GM12878 (cell line): ENCODE data around the gene SRPRB. TPM values are rescaled to one million over a fixed set of nuclear protein-coding genes. Genes with fewer than 3 reads are reported as not detected.

Experiments
- ATAC-seq: fragments of 200-7000 bp; cut with Tn5 transposase; 3 replicates; pipeline ENCODE4 v1.9.1; 2020; ENCODE audit warnings: mild to moderate bottlenecking, moderate library complexity
- BruUV-seq: library from RNA; stranded (reverse); fragments of 400-500 nt; replicated peaks from 2 replicates; lab custom pipeline; 2021; lab: Mats Ljungman, UMichigan
- CTCF ChIA-PET: fragments of 300-600 bp; sonication (Branson Sonifier 250); formaldehyde crosslinking; extraction: SDS; loops from one replicate; lab custom pipeline; 2021; ENCODE audit warnings: inconsistent platforms; lab: Yijun Ruan, JAX
- POLR2A ChIA-PET: fragments of 350-600 bp; formaldehyde crosslinking; extraction: SDS; loops from one replicate; lab custom pipeline; 2021; ENCODE audit warnings: inconsistent platforms; lab: Charles Lee
- RAD21 ChIA-PET: fragments of 300-600 bp; sonication (Branson Sonifier 250); formaldehyde crosslinking; loops from one replicate; lab custom pipeline; 2023; ENCODE audit warnings: antibody characterized with exemption; ENCODE audit not compliant: unreplicated experiment; lab: Charles Lee
- SMC1A ChIA-PET: fragments of 300-600 bp; sonication (Branson Sonifier 250); formaldehyde crosslinking; loops from one replicate; lab custom pipeline; 2023; ENCODE audit not compliant: unreplicated experiment, uncharacterized antibody; lab: Charles Lee
- DNase-seq: peaks from one replicate; pipeline ENCODE4 v3.0.0-alpha.2; 2011; ENCODE audit warnings: low read depth, low spot score
- FAIRE-seq: peaks from 3 replicates; lab custom pipeline; 2011; peaks lifted over from hg19 to GRCh38; lab: Jason Lieb, UNC
- H2AFZ ChIP-seq: 2 replicates; pipeline ENCODE4 v1.6.0; 2011; ENCODE audit warnings: low read depth, low read length, control low read depth; ENCODE audit not compliant: control insufficient read depth
- H3K27ac ChIP-seq: 2 replicates; pipeline ENCODE4 v1.5.1; 2011; ENCODE audit warnings: control low read depth; ENCODE audit not compliant: control insufficient read depth, insufficient read depth
- H3K27me3 ChIP-seq, 2 experiments: replicated peaks in 1 of 2; 2 replicates each; pipeline versions ENCODE4 v1.6.0 to v1.6.1; 2011; ENCODE audit warnings: low read length in 1 of 2; ENCODE audit not compliant: control insufficient read depth in 2 of 2, insufficient read depth in 2 of 2
- H3K36me3 ChIP-seq, 2 experiments: 2 replicates each; pipeline ENCODE4 v1.5.1; 2011; ENCODE audit warnings: low read length in 1 of 2; ENCODE audit not compliant: control insufficient read depth in 2 of 2, insufficient read depth in 2 of 2
- H3K4me1 ChIP-seq: 2 replicates; pipeline ENCODE4 v1.6.1; 2011; ENCODE audit warnings: mild to moderate bottlenecking, low read length, moderate library complexity, mixed read lengths; ENCODE audit not compliant: control insufficient read depth, insufficient read depth
- H3K4me2 ChIP-seq: 2 replicates; pipeline ENCODE4 v1.6.0; 2011; ENCODE audit warnings: control low read depth; ENCODE audit not compliant: control insufficient read depth, insufficient read depth
- H3K4me3 ChIP-seq: fragments of 200-600 bp; sonication (generic); 2 replicates; pipeline ENCODE4 v1.5.1; 2016
- H3K79me2 ChIP-seq: 2 replicates; pipeline ENCODE4 v1.6.0; 2011; ENCODE audit warnings: low read length; ENCODE audit not compliant: control insufficient read depth, insufficient read depth
- H3K9ac ChIP-seq: 2 replicates; pipeline ENCODE4 v1.8.0; 2011; ENCODE audit warnings: low read length, control low read depth, mixed read lengths; ENCODE audit not compliant: control insufficient read depth, insufficient read depth
- H3K9me3 ChIP-seq: replicated peaks from 3 replicates; pipeline ENCODE4 v1.5.1; 2011; ENCODE audit warnings: mild to moderate bottlenecking, low read length; ENCODE audit not compliant: control insufficient read depth, insufficient read depth
- H4K20me1 ChIP-seq: 2 replicates; pipeline ENCODE4 v1.6.0; 2011; ENCODE audit not compliant: control insufficient read depth, insufficient read depth
- IKZF1 ChIP-seq: fragments of 450-650 bp; conservative IDR thresholded peaks from 2 replicates; pipeline ENCODE4 v1.6.1; 2017; ENCODE audit warnings: antibody characterized with exemption, mild to moderate bottlenecking
- TCF12 ChIP-seq: IDR thresholded peaks from 2 replicates; pipeline ENCODE4 v1.6.1; 2011; ENCODE audit warnings: low read depth, mild to moderate bottlenecking, low read length
- USF1 ChIP-seq: IDR thresholded peaks from 2 replicates; pipeline ENCODE4 v1.6.1; 2011; ENCODE audit warnings: borderline replicate concordance, low read depth, mild to moderate bottlenecking, moderate library complexity, mixed read lengths, low read length; ENCODE audit not compliant: insufficient read depth; ENCODE audit errors: extremely low read length
- WGBS: methylation state at CpG from one replicate; pipeline ENCODE4 v1.1.6; 2016; ENCODE audit warnings: low lambda C conversion rate; ENCODE audit not compliant: insufficient replicate concordance, insufficient coverage; ENCODE audit errors: missing lambda C conversion rate; 5-methylcytosine and 5-hydroxymethylcytosine counted together
- in situ Hi-C: fragments of 300-500 bp; cut with MboI; formaldehyde crosslinking; loops from 9 replicates; pipeline ENCODE4 v1.14.3; 2018; ENCODE audit warnings: mixed read lengths
- intact Hi-C: fragments of 100-400 bp; cut with micrococcal nuclease; formaldehyde crosslinking; loops from one replicate; pipeline ENCODE4 v1.14.2; 2022; ENCODE audit not compliant: unreplicated experiment
- polyA plus RNA-seq, 11 experiments: library from polyadenylated mRNA; depleted of rRNA in 4 of 11; unstranded in 6 of 11; stranded (reverse) in 5 of 11; fragments of >200 nt; fragmentation: Nextera tagmentation in 4 of 11; fragmentation: Illumina TruSeq in 1 of 11; extraction: Ambion mirVana in 4 of 11; extraction: Trizol in 1 of 11; gene quantifications; 1 replicate in 1 of 11; 2 replicates in 10 of 11; pipeline versions ENCODE4 v1.2.1 to v1.2.3, GENCODE V29; 2011 to 2016; ENCODE audit warnings: inconsistent platforms in 2 of 11, missing spikeins in 2 of 11, low read depth in 1 of 11
- total RNA-seq, 4 experiments: library from RNA; depleted of rRNA in 3 of 4; stranded (reverse); fragments of >200 nt in 3 of 4; fragmentation: Illumina TruSeq in 1 of 4; extraction: Trizol in 1 of 4; gene quantifications; 2 replicates each; pipeline versions ENCODE4 v1.2.1 to v1.2.3, GENCODE V29; 2013 to 2021
- TF ChIP-seq, protein P1 (sequence below): IDR thresholded peaks from 2 replicates; pipeline ENCODE4 v1.6.1; 2012; ENCODE audit warnings: improper control_type of control experiment, low read depth, low read length; ENCODE audit not compliant: insufficient replicate concordance

SRPRB gene
- total and polyA plus RNA-seq, 10 of the 15 experiments (the other 5 are each of a cell fraction or from before 2014, with no cell fraction given): 30.6 to 107 (median 46.6) TPM

DNA sequence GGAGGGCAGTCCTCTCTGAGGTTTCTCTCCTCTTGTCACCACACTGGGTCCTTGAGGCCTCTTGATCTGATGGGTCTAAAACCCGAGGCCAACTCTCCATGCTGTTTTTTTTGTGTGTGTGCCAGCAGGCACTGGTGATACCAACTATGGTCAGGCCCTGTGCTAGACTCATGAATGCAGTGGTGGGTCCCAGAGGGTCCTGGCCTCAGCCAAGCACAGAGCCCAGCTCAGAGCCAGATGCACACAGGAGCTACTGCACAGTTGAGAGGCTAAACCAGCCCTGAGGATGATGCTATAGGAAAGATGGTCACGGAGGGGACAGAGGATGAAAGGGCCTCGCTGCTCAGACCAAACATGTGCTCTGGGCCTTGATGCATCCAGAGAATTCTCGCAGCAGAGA lies 56.5 kb downstream of the SRPRB start:
- no TSS peak for BruUV-seq
- H3K9ac ChIP-seq: no peak overlapping the region
- no peaks in the 10 kb centered on the region; a peak in 2 of 4 replicates for H3K27me3 ChIP-seq
- TF ChIP-seq TCF12: no peak
- TF ChIP-seq IKZF1: no peak
- TF ChIP-seq, protein P1, sequence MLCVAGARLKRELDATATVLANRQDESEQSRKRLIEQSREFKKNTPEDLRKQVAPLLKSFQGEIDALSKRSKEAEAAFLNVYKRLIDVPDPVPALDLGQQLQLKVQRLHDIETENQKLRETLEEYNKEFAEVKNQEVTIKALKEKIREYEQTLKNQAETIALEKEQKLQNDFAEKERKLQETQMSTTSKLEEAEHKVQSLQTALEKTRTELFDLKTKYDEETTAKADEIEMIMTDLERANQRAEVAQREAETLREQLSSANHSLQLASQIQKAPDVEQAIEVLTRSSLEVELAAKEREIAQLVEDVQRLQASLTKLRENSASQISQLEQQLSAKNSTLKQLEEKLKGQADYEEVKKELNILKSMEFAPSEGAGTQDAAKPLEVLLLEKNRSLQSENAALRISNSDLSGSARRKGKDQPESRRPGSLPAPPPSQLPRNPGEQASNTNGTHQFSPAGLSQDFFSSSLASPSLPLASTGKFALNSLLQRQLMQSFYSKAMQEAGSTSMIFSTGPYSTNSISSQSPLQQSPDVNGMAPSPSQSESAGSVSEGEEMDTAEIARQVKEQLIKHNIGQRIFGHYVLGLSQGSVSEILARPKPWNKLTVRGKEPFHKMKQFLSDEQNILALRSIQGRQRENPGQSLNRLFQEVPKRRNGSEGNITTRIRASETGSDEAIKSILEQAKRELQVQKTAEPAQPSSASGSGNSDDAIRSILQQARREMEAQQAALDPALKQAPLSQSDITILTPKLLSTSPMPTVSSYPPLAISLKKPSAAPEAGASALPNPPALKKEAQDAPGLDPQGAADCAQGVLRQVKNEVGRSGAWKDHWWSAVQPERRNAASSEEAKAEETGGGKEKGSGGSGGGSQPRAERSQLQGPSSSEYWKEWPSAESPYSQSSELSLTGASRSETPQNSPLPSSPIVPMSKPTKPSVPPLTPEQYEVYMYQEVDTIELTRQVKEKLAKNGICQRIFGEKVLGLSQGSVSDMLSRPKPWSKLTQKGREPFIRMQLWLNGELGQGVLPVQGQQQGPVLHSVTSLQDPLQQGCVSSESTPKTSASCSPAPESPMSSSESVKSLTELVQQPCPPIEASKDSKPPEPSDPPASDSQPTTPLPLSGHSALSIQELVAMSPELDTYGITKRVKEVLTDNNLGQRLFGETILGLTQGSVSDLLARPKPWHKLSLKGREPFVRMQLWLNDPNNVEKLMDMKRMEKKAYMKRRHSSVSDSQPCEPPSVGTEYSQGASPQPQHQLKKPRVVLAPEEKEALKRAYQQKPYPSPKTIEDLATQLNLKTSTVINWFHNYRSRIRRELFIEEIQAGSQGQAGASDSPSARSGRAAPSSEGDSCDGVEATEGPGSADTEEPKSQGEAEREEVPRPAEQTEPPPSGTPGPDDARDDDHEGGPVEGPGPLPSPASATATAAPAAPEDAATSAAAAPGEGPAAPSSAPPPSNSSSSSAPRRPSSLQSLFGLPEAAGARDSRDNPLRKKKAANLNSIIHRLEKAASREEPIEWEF: no peak
- no peak for TF ChIP-seq USF1
- H3K4me1 ChIP-seq: no peaks in the 10 kb centered on the region
- no peaks in the 10 kb centered on the region for H3K36me3 ChIP-seq
- H2AFZ ChIP-seq: no peak overlapping the region
- CTCF ChIA-PET: no interaction called here
- 19% methylated on average over 4 of the region's 4 CpGs for WGBS
- in situ Hi-C loops (no loop called here), intact Hi-C loops (no loop called here)
- POLR2A ChIA-PET: no interaction called here
- no peaks in the 10 kb centered on the region for H4K20me1 ChIP-seq
- RAD21 ChIA-PET: no interaction called here
- no peaks in the 10 kb centered on the region for H3K9me3 ChIP-seq
- SMC1A ChIA-PET: interaction anchor here (0.7 kb wide), 1 partner anchor 171 kb away, joined by 3 read pairs; no protein-coding TSS in a partner anchor
- DNase-seq (no peak), ATAC-seq (no peak), FAIRE-seq (no peak)
- no peaks in the 10 kb centered on the region for H3K79me2 ChIP-seq
- H3K27ac ChIP-seq: no peak overlapping the region
- H3K4me2 ChIP-seq: no peak overlapping the region
- H3K4me3 ChIP-seq: no peak overlapping the region
